ENCODE measurements around the gene ITM2A. TPM values are rescaled to one million over a fixed set of nuclear protein-coding genes. Genes with fewer than 3 reads are reported as not detected.

ITM2A gene
- total RNA-seq, 1 donor from 2014 or later, result 0.93 TPM

DNA sequence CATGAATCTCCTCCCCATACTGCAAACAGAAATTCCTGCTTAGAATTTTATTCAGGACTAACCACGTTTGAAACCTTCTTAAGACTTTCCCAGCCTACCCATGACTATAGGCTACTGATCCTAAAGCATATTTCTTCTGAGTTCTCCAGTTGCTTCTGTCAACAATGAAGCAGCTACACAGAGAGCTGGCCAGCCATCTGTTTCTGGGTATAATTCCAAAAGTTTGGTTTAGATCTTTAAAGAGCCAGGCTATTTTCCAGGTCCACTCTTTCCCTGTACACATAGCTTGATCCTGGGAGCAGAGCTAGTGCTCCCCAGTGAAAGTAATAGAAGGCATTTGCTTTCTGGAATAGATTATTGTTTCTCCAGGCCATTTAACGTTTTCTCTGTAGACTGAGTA is 4.0 kb upstream of the ITM2A start:
- Mint-ChIP-seq H3K9me3 (peaks cover 5% of the 10 kb centered on the region), H3K36me3 (ENCODE audit: low read depth) (no peaks in the 10 kb centered on the region), H3K4me3 (no peak overlapping the region), H3K27ac (ENCODE audit: unreplicated experiment) (no peak overlapping the region), H3K4me1 (peaks cover 10% of the 10 kb centered on the region), H3K27me3 (ENCODE audit: low read depth) (peaks cover 25% of the 10 kb centered on the region)
- TF ChIP-seq, protein P1, sequence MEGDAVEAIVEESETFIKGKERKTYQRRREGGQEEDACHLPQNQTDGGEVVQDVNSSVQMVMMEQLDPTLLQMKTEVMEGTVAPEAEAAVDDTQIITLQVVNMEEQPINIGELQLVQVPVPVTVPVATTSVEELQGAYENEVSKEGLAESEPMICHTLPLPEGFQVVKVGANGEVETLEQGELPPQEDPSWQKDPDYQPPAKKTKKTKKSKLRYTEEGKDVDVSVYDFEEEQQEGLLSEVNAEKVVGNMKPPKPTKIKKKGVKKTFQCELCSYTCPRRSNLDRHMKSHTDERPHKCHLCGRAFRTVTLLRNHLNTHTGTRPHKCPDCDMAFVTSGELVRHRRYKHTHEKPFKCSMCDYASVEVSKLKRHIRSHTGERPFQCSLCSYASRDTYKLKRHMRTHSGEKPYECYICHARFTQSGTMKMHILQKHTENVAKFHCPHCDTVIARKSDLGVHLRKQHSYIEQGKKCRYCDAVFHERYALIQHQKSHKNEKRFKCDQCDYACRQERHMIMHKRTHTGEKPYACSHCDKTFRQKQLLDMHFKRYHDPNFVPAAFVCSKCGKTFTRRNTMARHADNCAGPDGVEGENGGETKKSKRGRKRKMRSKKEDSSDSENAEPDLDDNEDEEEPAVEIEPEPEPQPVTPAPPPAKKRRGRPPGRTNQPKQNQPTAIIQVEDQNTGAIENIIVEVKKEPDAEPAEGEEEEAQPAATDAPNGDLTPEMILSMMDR (conservative IDR thresholded peaks at IDR 0.05), result no peak
- DNase-seq (ENCODE audit: low read depth, low spot score), result no peak

DNA sequence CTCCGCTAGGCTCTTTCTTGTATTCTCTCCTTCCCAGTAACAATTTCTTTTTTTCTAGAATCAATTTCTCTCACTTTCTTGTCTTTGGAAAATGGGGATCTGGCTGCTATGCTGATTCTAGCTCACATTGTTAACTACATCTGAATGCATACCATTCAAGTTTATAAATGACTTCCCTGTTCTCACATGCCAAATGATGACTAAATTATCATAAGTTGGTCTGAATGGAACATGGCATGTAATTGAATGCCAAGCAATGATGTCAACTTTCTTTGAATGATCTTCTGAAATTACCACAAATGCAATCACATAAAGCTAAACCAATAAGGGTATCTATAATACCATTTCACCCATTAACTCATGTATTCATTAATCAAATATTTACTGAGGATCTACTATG is 2.7 kb upstream of the ITM2A start:
- H3K4me1 Mint-ChIP-seq, result peaks cover 11% of the 10 kb centered on the region

DNA sequence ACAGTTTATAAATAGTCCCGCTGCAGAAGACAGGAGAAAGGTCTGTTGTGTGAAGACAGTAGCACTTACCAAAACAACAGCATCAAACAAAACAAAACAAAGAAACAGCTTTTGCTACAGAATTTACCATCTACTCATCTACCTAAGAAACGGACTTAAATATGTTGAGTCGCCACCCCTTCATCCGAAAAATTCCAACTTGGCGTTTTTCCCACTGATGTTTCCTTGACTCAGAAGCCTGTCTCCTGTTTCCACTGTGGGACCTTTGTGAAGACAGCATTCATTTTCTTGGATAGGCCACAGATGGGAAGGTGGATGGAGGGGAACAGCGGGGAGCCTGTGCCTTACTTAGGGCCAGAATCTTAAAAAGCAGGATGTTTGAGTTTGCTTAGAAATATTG is 1.3 kb upstream of the ITM2A start:
- peaks cover 2% of the 10 kb centered on the region for H3K9me3 Mint-ChIP-seq
- peaks cover 11% of the 10 kb centered on the region for H3K4me1 Mint-ChIP-seq
- no peaks in the 10 kb centered on the region for H3K36me3 Mint-ChIP-seq (ENCODE audit: low read depth)
- peaks cover 34% of the 10 kb centered on the region for H3K27me3 Mint-ChIP-seq (ENCODE audit: low read depth)
- TF ChIP-seq, protein P1 (conservative IDR thresholded peaks at IDR 0.05), result no peak
- H3K27ac Mint-ChIP-seq (ENCODE audit: unreplicated experiment), result no peak overlapping the region
- DNase-seq (ENCODE audit: low read depth, low spot score), result no peak
- H3K4me3 Mint-ChIP-seq, result no peak overlapping the region

More for the DNA sequence above, 2.7 kb upstream of the ITM2A start:
- Mint-ChIP-seq H3K27ac (ENCODE audit: unreplicated experiment) (no peak overlapping the region), H3K4me3 (no peak overlapping the region), H3K27me3 (ENCODE audit: low read depth) (peaks cover 34% of the 10 kb centered on the region), H3K9me3 (peaks cover 7% of the 10 kb centered on the region), H3K36me3 (ENCODE audit: low read depth) (no peaks in the 10 kb centered on the region)
- TF ChIP-seq, protein P1 (conservative IDR thresholded peaks at IDR 0.05), result no peak
- no peak for DNase-seq (ENCODE audit: low read depth, low spot score)

DNA sequence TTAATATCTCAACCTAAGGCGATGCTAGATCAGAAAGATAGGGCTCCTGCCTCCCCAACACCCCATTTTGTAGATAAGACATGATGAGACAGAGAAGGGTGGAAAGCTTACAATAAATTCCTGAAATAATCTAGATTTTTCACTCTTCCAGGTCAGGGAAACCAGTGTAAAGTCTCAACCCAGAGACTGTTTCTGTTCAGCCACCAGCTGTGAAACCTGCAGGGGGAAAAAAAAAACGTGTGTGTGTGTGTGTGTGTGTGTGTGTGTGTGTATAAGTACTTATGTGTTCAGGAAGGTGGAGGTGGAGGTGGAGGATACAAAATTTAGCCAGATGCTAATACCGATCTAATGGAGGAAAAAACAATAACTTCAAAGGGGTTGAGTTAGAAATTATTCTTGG is 773 bp upstream of the ITM2A start:
- no peak for DNase-seq (ENCODE audit: low read depth, low spot score)
- H3K4me3 Mint-ChIP-seq, result peak overlapping the region; percentile 82
- peaks cover 2% of the 10 kb centered on the region for H3K9me3 Mint-ChIP-seq
- H3K27me3 Mint-ChIP-seq (ENCODE audit: low read depth), result peaks cover 34% of the 10 kb centered on the region
- H3K4me1 Mint-ChIP-seq, result peaks cover 11% of the 10 kb centered on the region
- TF ChIP-seq, protein P1 (conservative IDR thresholded peaks at IDR 0.05), result no peak
- no peak overlapping the region for H3K27ac Mint-ChIP-seq (ENCODE audit: unreplicated experiment)
- H3K36me3 Mint-ChIP-seq (ENCODE audit: low read depth), result no peaks in the 10 kb centered on the region

DNA sequence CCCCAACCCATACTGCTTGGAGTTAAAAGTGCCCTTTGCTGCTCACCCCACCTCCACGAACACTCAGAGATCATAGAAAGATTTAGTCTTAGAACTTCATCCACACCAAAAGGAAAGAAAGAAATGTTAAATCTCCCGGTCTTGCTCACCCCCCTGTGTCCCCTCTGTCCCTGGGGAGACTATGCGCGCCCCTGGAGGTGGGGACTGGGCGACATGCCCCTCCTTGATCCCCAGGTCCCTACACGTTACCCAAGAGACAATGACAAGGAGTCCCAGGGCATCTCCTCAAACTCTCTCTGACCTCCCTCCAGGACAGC is 620 bp downstream of the ITM2A start:
- H3K9me3 Mint-ChIP-seq, result peaks cover 2% of the 10 kb centered on the region
- TF ChIP-seq, protein P1 (conservative IDR thresholded peaks at IDR 0.05), result no peak
- DNase-seq (ENCODE audit: low read depth, low spot score), result no peak
- no peaks in the 10 kb centered on the region for H3K36me3 Mint-ChIP-seq (ENCODE audit: low read depth)
- H3K27ac Mint-ChIP-seq (ENCODE audit: unreplicated experiment), result no peak overlapping the region
- peaks cover 34% of the 10 kb centered on the region for H3K27me3 Mint-ChIP-seq (ENCODE audit: low read depth)
- H3K4me1 Mint-ChIP-seq, result peaks cover 11% of the 10 kb centered on the region
- peak overlapping the region; percentile 82 for H3K4me3 Mint-ChIP-seq

DNA sequence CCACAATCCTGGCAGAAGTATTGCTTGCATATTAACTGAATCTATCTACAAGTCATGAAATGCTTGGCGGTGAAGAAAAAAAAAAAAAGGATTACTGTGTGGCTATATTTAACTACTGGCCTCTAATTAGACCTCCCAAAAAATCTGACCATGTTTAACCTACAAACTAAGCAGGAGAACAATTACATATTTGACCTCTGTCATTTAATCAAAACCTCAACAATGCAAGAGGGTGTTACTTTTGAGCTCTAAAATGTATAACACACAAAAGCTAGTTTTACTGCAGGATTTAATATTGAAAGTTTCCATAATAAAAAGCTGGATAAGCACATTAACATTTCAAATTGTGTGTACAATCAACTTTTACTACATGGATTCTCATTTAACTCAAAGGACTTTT is 1.5 kb downstream of the ITM2A start:
- Mint-ChIP-seq H3K27me3 (ENCODE audit: low read depth) (peaks cover 34% of the 10 kb centered on the region), H3K36me3 (ENCODE audit: low read depth) (no peaks in the 10 kb centered on the region), H3K9me3 (peaks cover 2% of the 10 kb centered on the region), H3K27ac (ENCODE audit: unreplicated experiment) (no peak overlapping the region), H3K4me1 (peaks cover 11% of the 10 kb centered on the region), H3K4me3 (no peak overlapping the region)
- TF ChIP-seq, protein P1 (conservative IDR thresholded peaks at IDR 0.05), result no peak
- DNase-seq (ENCODE audit: low read depth, low spot score), result no peak
